ENCODE data around the gene LRRC42. TPM values are rescaled to one million over a fixed set of nuclear protein-coding genes. Genes with fewer than 3 reads are reported as not detected.

LRRC42 gene
- total RNA-seq, 1 experiment from 2014 or later, result 78.7 TPM

DNA sequence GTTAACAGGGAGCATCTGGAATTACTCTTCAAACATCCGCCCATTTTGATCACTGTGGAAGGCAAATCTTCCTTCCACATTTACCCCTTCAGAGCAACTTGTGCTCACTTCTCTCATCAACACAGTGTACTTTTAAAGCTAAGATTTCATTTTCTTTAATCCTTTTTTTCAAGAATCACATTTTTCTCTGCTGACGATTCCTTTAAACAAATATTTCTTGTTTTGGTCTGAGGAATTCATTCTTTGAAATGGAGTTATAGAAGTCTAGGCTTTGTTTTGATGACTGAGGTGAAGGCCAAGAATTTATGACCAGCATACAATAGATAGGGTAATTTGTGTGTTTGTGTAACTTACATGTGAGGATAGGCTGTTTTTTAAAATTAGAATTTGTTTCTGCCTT, 25.6 kb downstream of the LRRC42 start:
- Histone ChIP-seq H3K9me3 (ENCODE audit: insufficient read depth, low read depth) (no peaks in the 10 kb centered on the region), H3K79me2 (ENCODE audit: low read depth) (no peaks in the 10 kb centered on the region), H3K36me3 (ENCODE audit: low read depth) (peaks cover 16% of the 10 kb centered on the region), H4K20me1 (ENCODE audit: insufficient read depth) (no peaks in the 10 kb centered on the region; the same call in 1 of the 2 replicates), H3K4me1 (replicated peaks; ENCODE audit: insufficient read depth) (no peaks in the 10 kb centered on the region), H3F3A (ENCODE audit: insufficient read depth, low read depth) (0 out of 2 replicates have a peak, but pooled peaks cover 3% of the 10 kb centered on the region), H2AFZ (no peak overlapping the region), H3K9me2 (ENCODE audit: insufficient read depth) (no peaks in the 10 kb centered on the region), H3K4me2 (no peak overlapping the region), H3K4me3 (no peak overlapping the region), H3K27me3 (ENCODE audit: insufficient read depth, low read depth) (no peaks in the 10 kb centered on the region), H3K27ac (no peak overlapping the region)
- ChIA-PET CTCF (interaction anchor here (0.6 kb wide), 1 partner anchor 12 kb away, joined by 10 read pairs; no protein-coding TSS in a partner anchor), POLR2A (ENCODE audit: unreplicated experiment) (interaction anchor here (0.7 kb wide), 1 partner anchor 528 kb away, joined by 6 read pairs; no protein-coding TSS in a partner anchor)
- intact Hi-C loops (cut with micrococcal nuclease; ENCODE audit: unreplicated experiment), result no loop called here
- DNase-seq, result no peak
- no TSS peak for BruUV-seq (replicated peaks)
- no peak for TF ChIP-seq EZH2 (IDR thresholded peaks at IDR 0.05; ENCODE audit: low read depth)
- TF ChIP-seq, protein P1, sequence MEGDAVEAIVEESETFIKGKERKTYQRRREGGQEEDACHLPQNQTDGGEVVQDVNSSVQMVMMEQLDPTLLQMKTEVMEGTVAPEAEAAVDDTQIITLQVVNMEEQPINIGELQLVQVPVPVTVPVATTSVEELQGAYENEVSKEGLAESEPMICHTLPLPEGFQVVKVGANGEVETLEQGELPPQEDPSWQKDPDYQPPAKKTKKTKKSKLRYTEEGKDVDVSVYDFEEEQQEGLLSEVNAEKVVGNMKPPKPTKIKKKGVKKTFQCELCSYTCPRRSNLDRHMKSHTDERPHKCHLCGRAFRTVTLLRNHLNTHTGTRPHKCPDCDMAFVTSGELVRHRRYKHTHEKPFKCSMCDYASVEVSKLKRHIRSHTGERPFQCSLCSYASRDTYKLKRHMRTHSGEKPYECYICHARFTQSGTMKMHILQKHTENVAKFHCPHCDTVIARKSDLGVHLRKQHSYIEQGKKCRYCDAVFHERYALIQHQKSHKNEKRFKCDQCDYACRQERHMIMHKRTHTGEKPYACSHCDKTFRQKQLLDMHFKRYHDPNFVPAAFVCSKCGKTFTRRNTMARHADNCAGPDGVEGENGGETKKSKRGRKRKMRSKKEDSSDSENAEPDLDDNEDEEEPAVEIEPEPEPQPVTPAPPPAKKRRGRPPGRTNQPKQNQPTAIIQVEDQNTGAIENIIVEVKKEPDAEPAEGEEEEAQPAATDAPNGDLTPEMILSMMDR (conservative IDR thresholded peaks at IDR 0.05), result no peak

DNA sequence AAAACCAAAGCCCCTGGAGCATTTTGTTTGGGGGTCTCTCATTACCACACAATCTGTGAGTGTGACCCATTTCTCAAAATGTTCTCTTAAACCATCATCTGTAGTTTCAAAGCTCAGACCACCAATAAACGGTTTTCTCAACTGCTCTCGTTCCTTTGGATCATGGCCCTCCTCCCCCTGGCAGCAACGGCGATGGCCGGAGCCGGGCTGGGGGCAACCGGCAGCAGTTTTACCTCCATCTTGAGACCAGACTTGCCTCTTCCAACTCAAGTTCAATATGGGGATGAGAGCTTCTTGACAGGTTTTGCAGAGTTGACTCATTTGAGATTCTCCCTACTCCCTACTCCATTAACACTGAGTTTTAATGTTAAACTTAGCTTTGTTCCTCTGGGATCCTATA, 29.7 kb downstream of the LRRC42 start:
- H3K27me3 ChIP-seq (ENCODE audit: insufficient read depth, low read depth), result no peaks in the 10 kb centered on the region
- no peaks in the 10 kb centered on the region for H4K20me1 ChIP-seq (ENCODE audit: insufficient read depth)
- no peak overlapping the region for H3K4me3 ChIP-seq
- H3K27ac ChIP-seq, result no peak overlapping the region
- H2AFZ ChIP-seq, result no peak overlapping the region
- no peaks in the 10 kb centered on the region for H3K9me3 ChIP-seq (ENCODE audit: insufficient read depth, low read depth)
- ChIA-PET POLR2A (ENCODE audit: unreplicated experiment) (no interaction called here), CTCF (no interaction called here)
- TF ChIP-seq, protein P1 (conservative IDR thresholded peaks at IDR 0.05), result no peak
- no peak for TF ChIP-seq EZH2 (IDR thresholded peaks at IDR 0.05; ENCODE audit: low read depth)
- no peaks in the 10 kb centered on the region for H3K36me3 ChIP-seq (ENCODE audit: low read depth)
- H3K4me1 ChIP-seq (replicated peaks; ENCODE audit: insufficient read depth), result no peaks in the 10 kb centered on the region
- H3K79me2 ChIP-seq (ENCODE audit: low read depth), result no peaks in the 10 kb centered on the region
- intact Hi-C loops (cut with micrococcal nuclease; ENCODE audit: unreplicated experiment), result no loop called here
- H3F3A ChIP-seq (ENCODE audit: insufficient read depth, low read depth), result no peaks in the 10 kb centered on the region
- H3K9me2 ChIP-seq (ENCODE audit: insufficient read depth), result no peaks in the 10 kb centered on the region
- H3K4me2 ChIP-seq, result no peak overlapping the region
- DNase-seq, result no peak
- BruUV-seq (replicated peaks), result no TSS peak

DNA sequence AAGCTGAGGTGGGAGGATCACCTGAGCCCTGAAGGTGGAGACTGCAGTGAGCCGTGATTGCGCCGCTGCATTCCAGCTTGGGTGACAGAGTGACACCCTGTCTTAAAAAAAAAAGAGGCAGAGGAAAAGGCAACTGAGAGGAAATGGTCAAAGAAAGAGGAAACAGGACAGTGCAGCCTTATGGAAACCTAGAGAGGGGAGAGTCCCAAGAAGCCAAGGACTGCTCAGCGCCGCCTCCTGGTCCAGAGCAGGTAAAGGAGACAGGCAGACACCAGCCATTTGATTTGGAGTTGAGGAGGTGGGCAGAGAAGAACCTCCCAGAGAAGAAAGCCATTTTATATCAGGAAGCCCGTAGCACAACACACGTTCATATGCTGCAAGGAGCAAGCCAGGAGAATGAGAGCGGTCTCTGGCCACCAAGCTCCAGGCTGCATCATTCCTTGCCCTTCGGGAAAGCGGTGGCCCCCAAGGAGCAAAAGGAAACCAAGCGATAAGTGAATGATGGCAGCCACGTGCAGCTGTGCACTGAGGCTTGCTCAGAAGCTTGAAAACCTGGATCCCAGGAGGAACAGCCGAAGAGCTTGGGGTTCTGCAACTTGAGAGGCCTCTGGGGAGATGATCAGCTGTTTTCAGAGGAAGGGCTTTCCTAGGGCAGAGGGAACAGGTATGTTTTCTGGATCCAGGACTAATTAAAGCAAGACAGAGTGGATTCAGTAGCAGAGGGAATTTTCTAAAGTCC, 33.7 kb downstream of the LRRC42 start:
- POLR2A ChIA-PET (ENCODE audit: unreplicated experiment), result interaction anchor here (0.6 kb wide), 2 partner anchors 602 to 1537 kb away, joined by 3 read pairs; no protein-coding TSS in a partner anchor
- BruUV-seq (replicated peaks), result no TSS peak

More for the DNA sequence above, 33.7 kb downstream of the LRRC42 start:
- CTCF ChIA-PET, result no interaction called here
- no peak overlapping the region for H3K4me3 ChIP-seq
- DNase-seq, result no peak
- H3K9me2 ChIP-seq (ENCODE audit: insufficient read depth), result no peaks in the 10 kb centered on the region
- H3K36me3 ChIP-seq (ENCODE audit: low read depth), result no peaks in the 10 kb centered on the region
- no peaks in the 10 kb centered on the region for H3F3A ChIP-seq (ENCODE audit: insufficient read depth, low read depth)
- no peaks in the 10 kb centered on the region for H3K9me3 ChIP-seq (ENCODE audit: insufficient read depth, low read depth)
- no peaks in the 10 kb centered on the region for H4K20me1 ChIP-seq (ENCODE audit: insufficient read depth)
- H3K27ac ChIP-seq, result no peak overlapping the region
- TF ChIP-seq, protein P1 (conservative IDR thresholded peaks at IDR 0.05), result no peak
- no peak for TF ChIP-seq EZH2 (IDR thresholded peaks at IDR 0.05; ENCODE audit: low read depth)
- intact Hi-C loops (cut with micrococcal nuclease; ENCODE audit: unreplicated experiment), result no loop called here
- no peak overlapping the region for H3K4me2 ChIP-seq
- no peaks in the 10 kb centered on the region for H3K4me1 ChIP-seq (replicated peaks; ENCODE audit: insufficient read depth)
- no peaks in the 10 kb centered on the region for H3K79me2 ChIP-seq (ENCODE audit: low read depth)
- H2AFZ ChIP-seq, result no peak overlapping the region
- H3K27me3 ChIP-seq (ENCODE audit: insufficient read depth, low read depth), result no peaks in the 10 kb centered on the region

All from PC-9 (cell line).